HG03521 (cell line): ENCODE data around the gene EPS8L1.
A peak's percentile ranks its signal among the peaks of the same experiment; 100 is the strongest.

Experiments
- ATAC-seq: cut with Tn5 transposase; IDR thresholded peaks from one replicate; pipeline ENCODE4 v1.9.1; 2021; ENCODE audit warnings: mild to moderate bottlenecking, moderate library complexity; ENCODE audit not compliant: unreplicated experiment

The EPS8L1 gene

GRCh38 chr19:55114566-55115145 lies 39.0 kb downstream of the EPS8L1 start:
- ATAC-seq = no peak

- no peak for ATAC-seq
These were observed 39.9 kb downstream of the EPS8L1 start for GRCh38 chr19:55115446-55116065.

DNA sequence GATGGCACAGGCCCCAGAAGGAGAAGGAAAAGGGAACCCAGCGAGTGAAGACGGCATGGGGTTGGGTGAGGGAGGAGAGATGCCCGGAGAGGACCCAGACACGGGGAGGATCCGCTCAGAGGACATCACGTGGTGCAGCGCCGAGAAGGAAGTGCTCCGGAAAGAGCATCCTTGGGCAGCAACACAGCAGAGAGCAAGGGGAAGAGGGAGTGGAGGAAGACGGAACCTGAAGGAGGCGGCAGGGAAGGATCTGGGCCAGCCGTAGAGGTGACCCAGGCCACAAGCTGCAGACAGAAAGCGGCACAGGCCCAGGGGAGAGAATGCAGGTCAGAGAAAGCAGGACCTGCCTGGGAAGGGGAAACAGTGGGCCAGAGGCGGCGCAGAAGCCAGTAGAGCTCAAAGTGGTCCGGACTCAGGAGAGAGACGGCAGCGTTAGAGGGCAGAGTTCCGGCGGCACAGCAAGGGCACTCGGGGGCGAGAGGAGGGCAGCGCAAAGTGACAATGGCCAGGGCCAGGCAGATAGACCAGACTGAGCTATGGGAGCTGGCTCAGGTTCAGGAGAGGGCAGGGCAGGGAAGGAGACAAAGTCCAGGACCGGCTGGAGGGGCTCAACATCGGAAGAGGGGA lies 40.7 kb downstream of the EPS8L1 start:
- no peak for ATAC-seq

DNA sequence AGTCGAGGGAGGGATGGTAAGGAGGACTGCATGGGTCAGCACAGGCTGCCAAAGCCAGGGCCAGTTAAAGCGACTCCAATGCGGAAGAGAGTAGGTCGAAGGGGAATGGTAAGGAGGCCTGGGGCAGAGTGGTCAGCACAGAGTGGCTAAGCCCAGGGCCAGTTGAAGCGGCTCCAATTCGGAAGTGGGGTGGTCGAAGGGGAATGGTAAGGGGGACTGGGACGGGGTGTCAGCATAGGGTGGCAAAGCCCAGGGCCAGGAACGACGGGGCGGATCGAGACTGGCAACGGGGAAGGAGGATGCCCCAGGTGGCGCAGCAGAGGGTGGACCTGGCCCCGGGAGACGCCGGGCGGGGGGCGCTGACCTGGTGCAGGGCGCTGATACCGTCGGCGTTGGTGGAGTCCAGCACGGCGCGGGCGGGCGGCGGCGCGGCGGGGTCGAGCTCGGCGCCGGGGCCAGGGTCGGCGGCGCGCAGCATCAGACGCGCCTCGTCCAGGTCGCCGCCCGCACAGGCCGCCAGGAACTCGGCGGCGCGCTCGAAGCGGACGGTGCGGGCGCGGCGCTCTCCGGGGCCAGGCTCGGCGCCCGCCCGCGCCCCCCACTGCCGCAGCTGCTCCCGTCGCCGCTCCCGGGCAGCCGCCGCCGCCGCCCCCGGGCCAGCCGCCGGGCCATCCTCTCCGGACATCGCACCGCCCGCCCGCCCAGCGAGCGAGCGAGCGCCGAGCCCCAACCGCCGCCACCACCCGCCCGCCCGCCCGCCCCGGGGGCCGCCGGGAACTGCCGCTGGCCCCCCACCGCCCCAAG lies 41.4 kb downstream of the EPS8L1 start, which contains the start of gene PPP1R12C:
Gene PPP1R12C, minus strand, starts transcription at position 779 of the 804 bp plus-strand sequence. Its CDS starts 94 bp downstream, at position 685.
- no peak for ATAC-seq

- ATAC-seq = peak; percentile 85
These were observed 42.2 kb downstream of the EPS8L1 start for GRCh38 chr19:55117663-55118391.

DNA sequence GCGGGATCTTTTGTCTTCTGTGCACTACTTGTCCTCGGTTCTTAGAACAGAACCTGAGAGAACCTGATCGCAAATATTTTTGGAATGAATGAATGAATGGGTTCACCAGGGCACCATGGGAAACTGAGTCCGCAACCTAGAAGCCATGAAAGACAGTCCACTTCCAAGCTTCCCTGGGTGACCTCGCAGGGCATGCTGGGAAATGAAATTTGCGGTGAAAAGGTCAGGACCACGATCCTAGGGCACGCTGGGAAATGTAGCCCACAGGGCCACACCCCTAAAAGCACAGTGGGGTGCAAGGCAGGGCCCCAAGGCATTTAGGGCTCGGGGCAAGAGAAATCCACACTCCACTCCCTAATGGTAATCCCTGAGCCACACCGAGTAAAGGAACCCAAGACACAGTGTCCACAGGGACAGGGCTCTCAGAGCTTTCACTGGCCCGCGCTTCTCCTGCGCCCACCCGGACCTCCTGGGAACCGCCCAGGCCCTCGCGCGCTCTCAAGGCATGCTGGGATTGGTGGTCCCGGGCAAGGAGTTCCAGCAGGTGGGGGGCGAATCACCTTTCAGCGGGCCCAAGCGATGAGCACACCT lies 42.8 kb downstream of the EPS8L1 start:
- ATAC-seq = no peak

DNA sequence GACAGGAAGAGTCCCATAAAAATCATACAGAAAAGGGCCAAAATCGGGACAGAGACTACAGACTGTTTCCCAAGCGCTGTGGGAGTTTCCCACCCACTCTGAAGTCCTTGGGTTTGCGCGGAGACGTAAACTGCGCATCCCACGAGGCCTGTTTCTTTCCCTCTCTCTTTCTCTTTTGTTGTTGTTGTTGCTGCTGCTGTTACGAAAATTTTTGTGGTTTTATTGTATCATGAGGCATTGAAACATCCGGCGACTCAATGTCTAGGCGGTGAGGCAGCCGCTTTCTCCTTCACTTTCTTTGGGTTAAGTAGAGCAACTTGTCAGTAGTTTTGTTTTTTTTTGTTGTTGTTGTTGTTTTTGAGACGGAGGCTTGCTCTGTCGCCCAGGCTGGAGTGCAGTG lies 43.4 kb downstream of the EPS8L1 start:
- no peak for ATAC-seq

DNA sequence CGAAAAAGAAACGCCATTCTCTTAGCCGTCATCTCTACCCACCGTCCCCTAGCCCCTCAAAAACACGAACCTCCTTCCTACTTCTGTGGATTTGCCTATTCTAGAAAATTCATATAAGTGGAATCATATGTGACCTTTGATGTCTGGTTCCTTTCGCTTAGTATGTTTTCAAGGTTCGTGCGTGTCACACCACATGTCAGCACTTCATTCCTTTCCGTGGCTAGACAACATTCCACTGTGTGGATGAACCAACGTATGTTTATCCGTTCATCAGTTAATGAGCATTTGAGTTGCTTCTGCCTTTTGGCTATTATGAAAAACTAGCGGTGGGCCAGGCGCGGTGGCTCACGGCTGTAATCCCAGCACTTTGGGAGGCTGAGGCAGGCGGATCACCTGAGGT lies 55.8 kb downstream of the EPS8L1 start:
- ATAC-seq = no peak

GRCh38 chr19:55132453-55133129 lies 56.9 kb downstream of the EPS8L1 start:
- ATAC-seq = no peak

GRCh38 chr19:55133639-55134444 lies 58.2 kb downstream of the EPS8L1 start:
- no peak for ATAC-seq

GRCh38 chr19:55134736-55135135 lies 59.1 kb downstream of the EPS8L1 start:
- ATAC-seq = no peak

GRCh38 chr19:55136399-55137102 lies 60.9 kb downstream of the EPS8L1 start:
- no peak for ATAC-seq
